Measurements from ENCODE around the gene MYO1A. TPM values are rescaled to one million over a fixed set of nuclear protein-coding genes. Genes with fewer than 3 reads are reported as not detected.

Gene MYO1A
- total RNA-seq, 1 experiment from 2014 or later: 0.26 TPM

DNA sequence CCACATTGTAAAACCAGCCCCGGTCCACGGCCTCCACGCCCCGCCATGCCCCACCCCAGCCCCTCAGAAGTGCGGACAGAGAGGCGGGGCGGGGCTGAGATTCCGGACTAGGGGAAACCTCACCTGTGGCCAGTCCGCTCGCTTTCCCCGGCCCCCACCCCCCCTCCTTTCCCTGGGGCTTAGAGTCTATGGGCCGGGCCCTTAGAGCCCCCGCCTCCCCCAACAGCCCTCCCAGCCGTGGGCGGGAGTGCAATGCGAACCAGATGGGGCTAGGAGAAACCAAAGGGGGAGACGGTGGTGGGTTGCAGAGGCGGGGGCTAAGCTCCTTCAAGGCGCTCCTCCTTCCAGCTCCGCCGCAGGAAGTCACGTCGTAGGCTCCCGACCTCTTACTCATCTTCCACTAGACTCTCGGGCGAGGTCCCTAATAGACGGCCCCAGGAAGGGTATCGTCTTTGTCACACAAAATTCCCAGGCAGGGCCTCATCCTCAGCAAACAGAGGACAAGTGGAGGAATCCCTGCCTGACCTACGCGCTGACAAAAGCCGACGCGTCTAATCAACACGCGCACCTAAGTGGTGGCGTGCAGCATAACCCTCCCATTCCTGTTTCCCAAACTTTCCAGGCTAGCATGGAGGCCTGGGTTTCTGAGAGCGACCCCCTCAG lies 37.9 kb upstream of the MYO1A start:
- H2BK12ac ChIP-seq (ENCODE audit: insufficient read length, low read depth, low read length): no peak overlapping the region
- peak; percentile 98 for DNase-seq
- H3K27me3 ChIP-seq (ENCODE audit: insufficient read depth, low read length): no peaks in the 10 kb centered on the region
- no peak overlapping the region for H2AFZ ChIP-seq (ENCODE audit: low read length)
- peak overlapping the region; percentile 5 for H3K9ac ChIP-seq (ENCODE audit: extremely low read depth, insufficient read length, low read length)
- Mint-ChIP-seq H3K36me3 (ENCODE audit: insufficient read depth in 1 of 3, low read depth in 3 of 3) (peaks cover 9 to 29% (median 28%) of the 10 kb centered on the region in 3 experiments), H3K4me1 (peaks cover 41 to 47% of the 10 kb centered on the region in 2 experiments), H3K27ac (peak overlapping the region; percentile 97 to 100 (median 98)), H3K9me3 (no peaks in the 10 kb centered on the region; a peak in 1 of 5 replicates), H3K4me3 (peak overlapping the region; percentile 79 to 91), H3K27me3 (ENCODE audit: low read depth) (no peaks in the 10 kb centered on the region)
- no peak overlapping the region for H3K23ac ChIP-seq (ENCODE audit: insufficient read length, low read depth, low read length)
- H2AK5ac ChIP-seq (ENCODE audit: insufficient read length, low read length): no peak overlapping the region
- no peak overlapping the region for H2BK120ac ChIP-seq (ENCODE audit: low read depth, low read length, poor library complexity, severe bottlenecking)
- H3K79me1 ChIP-seq (ENCODE audit: insufficient read depth, low read depth, low read length, poor library complexity, severe bottlenecking): no peaks in the 10 kb centered on the region
- H2BK5ac ChIP-seq (ENCODE audit: insufficient read length, low read length): no peak overlapping the region
- no peak overlapping the region for H4K8ac ChIP-seq (replicated peaks; ENCODE audit: insufficient read length, low read depth, low read length)
- no peak overlapping the region for H4K91ac ChIP-seq (ENCODE audit: insufficient read length, low read depth, low read length)
- H2BK15ac ChIP-seq (ENCODE audit: low read depth, low read length): no peak overlapping the region
- no peak overlapping the region for H3K4ac ChIP-seq (ENCODE audit: low read depth, low read length)
- no peaks in the 10 kb centered on the region for H3K9me3 ChIP-seq (ENCODE audit: control insufficient read depth, low read depth, low read length)
- no peak overlapping the region for H2BK20ac ChIP-seq (ENCODE audit: low read depth, low read length, poor library complexity, severe bottlenecking)
- H3K79me2 ChIP-seq (ENCODE audit: insufficient read depth, low read length): no peaks in the 10 kb centered on the region; the same call in 1 of the 2 replicates
- H4K20me1 ChIP-seq (ENCODE audit: control insufficient read depth, insufficient read depth, insufficient read length): no peaks in the 10 kb centered on the region
- H3K18ac ChIP-seq (ENCODE audit: insufficient read length, low read depth, low read length): peak overlapping the region; percentile 12
- H3K4me2 ChIP-seq (ENCODE audit: insufficient read depth, insufficient read length, low read length): peak overlapping the region; percentile 63
- H4K5ac ChIP-seq (ENCODE audit: insufficient read length, low read depth, low read length): no peak overlapping the region
- WGBS (ENCODE audit: extremely low coverage, insufficient read length, low lambda C conversion rate): no CpG with 5 or more reads among the region's 37 CpGs
- no peaks in the 10 kb centered on the region for H3K4me1 ChIP-seq (ENCODE audit: insufficient read depth, low read length)
- no peak overlapping the region for H3T11ph ChIP-seq (ENCODE audit: low read length)
- peaks cover 9% of the 10 kb centered on the region for H3K23me2 ChIP-seq (ENCODE audit: insufficient read length, low read depth, low read length, poor library complexity, severe bottlenecking)
- H3K27ac ChIP-seq (ENCODE audit: insufficient read length, low read depth, low read length): peak overlapping the region; percentile 27
- peak overlapping the region; percentile 7; the same call in 1 of the 2 replicates for H3K14ac ChIP-seq (ENCODE audit: insufficient read depth, low read length)
- no peak overlapping the region for H3K56ac ChIP-seq (ENCODE audit: insufficient read length, low read depth, low read length)
- TF ChIP-seq, protein P1, sequence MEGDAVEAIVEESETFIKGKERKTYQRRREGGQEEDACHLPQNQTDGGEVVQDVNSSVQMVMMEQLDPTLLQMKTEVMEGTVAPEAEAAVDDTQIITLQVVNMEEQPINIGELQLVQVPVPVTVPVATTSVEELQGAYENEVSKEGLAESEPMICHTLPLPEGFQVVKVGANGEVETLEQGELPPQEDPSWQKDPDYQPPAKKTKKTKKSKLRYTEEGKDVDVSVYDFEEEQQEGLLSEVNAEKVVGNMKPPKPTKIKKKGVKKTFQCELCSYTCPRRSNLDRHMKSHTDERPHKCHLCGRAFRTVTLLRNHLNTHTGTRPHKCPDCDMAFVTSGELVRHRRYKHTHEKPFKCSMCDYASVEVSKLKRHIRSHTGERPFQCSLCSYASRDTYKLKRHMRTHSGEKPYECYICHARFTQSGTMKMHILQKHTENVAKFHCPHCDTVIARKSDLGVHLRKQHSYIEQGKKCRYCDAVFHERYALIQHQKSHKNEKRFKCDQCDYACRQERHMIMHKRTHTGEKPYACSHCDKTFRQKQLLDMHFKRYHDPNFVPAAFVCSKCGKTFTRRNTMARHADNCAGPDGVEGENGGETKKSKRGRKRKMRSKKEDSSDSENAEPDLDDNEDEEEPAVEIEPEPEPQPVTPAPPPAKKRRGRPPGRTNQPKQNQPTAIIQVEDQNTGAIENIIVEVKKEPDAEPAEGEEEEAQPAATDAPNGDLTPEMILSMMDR (conservative IDR thresholded peaks at IDR 0.05): no peak

Data from H9 (cell line).